Fibroblast of lung (primary cell): ENCODE results near the gene PCAT7. TPM values are rescaled to one million over a fixed set of nuclear protein-coding genes. Genes with fewer than 3 reads are reported as not detected.
"Not testable (repeated sequence)": the region's sequence is repeated elsewhere in the genome, so short reads cannot be mapped to it uniquely, and the experiment has no call there.

Experiments used
- DNase-seq, 2 donors: peaks; one replicate each; pipeline versions ENCODE4 v3.0.0 to v3.0.0-alpha.2; 2010; ENCODE audit warnings: low read depth in 2 of 2
- H2AFZ ChIP-seq: 2 replicates; pipeline ENCODE4 v1.5.1; 2012; ENCODE audit warnings: low read length, control low read depth, inconsistent platforms
- H3K27ac ChIP-seq: 2 replicates; pipeline ENCODE4 v1.5.1; 2011; ENCODE audit warnings: low read length, control low read depth; ENCODE audit not compliant: insufficient read depth
- H3K27me3 ChIP-seq: 2 replicates; pipeline ENCODE4 v1.5.1; 2011; ENCODE audit warnings: mild to moderate bottlenecking, low read length; ENCODE audit not compliant: control insufficient read depth, insufficient read depth
- H3K36me3 ChIP-seq: 2 replicates; pipeline ENCODE4 v1.5.1; 2011; ENCODE audit warnings: low read length; ENCODE audit not compliant: control insufficient read depth, insufficient read depth
- H3K4me1 ChIP-seq: 2 replicates; pipeline ENCODE4 v1.5.1; 2011; ENCODE audit warnings: low read length; ENCODE audit not compliant: control insufficient read depth, insufficient read depth; ENCODE audit errors: extremely low read depth
- H3K4me2 ChIP-seq: 2 replicates; pipeline ENCODE4 v1.5.1; 2011; ENCODE audit warnings: low read length, control low read depth; ENCODE audit not compliant: insufficient read depth; ENCODE audit errors: extremely low read depth
- H3K4me3 ChIP-seq, 4 experiments: fragments of 200-600 bp in 1 of 4; sonication (generic) in 1 of 4; replicated peaks in 1 of 4; 2 replicates each; pipeline ENCODE4 v1.5.1; 2011 to 2016; ENCODE audit warnings: low read length in 4 of 4, low read depth in 3 of 4, mild to moderate bottlenecking in 3 of 4, control low read depth in 2 of 4, inconsistent platforms in 1 of 4, mixed read lengths in 1 of 4; ENCODE audit not compliant: insufficient read depth in 1 of 4; ENCODE audit errors: control extremely low read depth in 1 of 4
- H3K79me2 ChIP-seq: 2 replicates; pipeline ENCODE4 v1.5.1; 2012; ENCODE audit warnings: mild to moderate bottlenecking, low read length, inconsistent platforms; ENCODE audit not compliant: control insufficient read depth, insufficient read depth
- H3K9ac ChIP-seq: 2 replicates; pipeline ENCODE4 v1.5.1; 2011; ENCODE audit warnings: mild to moderate bottlenecking, low read length, control low read depth; ENCODE audit not compliant: insufficient read depth
- H3K9me3 ChIP-seq: 2 replicates; pipeline ENCODE4 v1.5.1; 2012; ENCODE audit warnings: low read depth, low read length; ENCODE audit not compliant: control insufficient read depth, insufficient read depth
- H4K20me1 ChIP-seq: 2 replicates; pipeline ENCODE4 v1.5.1; 2011; ENCODE audit warnings: low read length; ENCODE audit not compliant: control insufficient read depth, insufficient read depth; ENCODE audit errors: extremely low read depth
- CTCF ChIP-seq, 2 donors: IDR thresholded peaks in 1 of 2; conservative IDR thresholded peaks in 1 of 2; 1 replicate in 1 of 2; 2 replicates in 1 of 2; pipeline ENCODE4 v1.5.1; 2011 to 2012; ENCODE audit warnings: low read length in 2 of 2, control low read depth in 1 of 2, inconsistent platforms in 1 of 2, low read depth in 1 of 2, mild to moderate bottlenecking in 1 of 2
- EZH2 ChIP-seq: IDR thresholded peaks from 2 replicates; pipeline ENCODE4 v1.5.1; 2012; ENCODE audit warnings: low read length, control low read depth, mild to moderate bottlenecking; ENCODE audit errors: missing control alignments
- polyA plus RNA-seq, 2 donors: library from polyadenylated mRNA; depleted of rRNA in 1 of 2; stranded (reverse) in 1 of 2; unstranded in 1 of 2; fragments of >200 nt; gene quantifications; 2 replicates each; pipeline ENCODE4 v1.2.1, GENCODE V29; 2011 to 2012; ENCODE audit warnings: missing spikeins in 1 of 2
- total RNA-seq: library from RNA; depleted of rRNA; stranded (reverse); fragments of >200 nt; gene quantifications from 2 replicates; pipeline ENCODE4 v1.2.1, GENCODE V29; 2014

The PCAT7 gene
- total and polyA plus RNA-seq, 2 donors (not counting 1 experiment from before 2014, with no cell fraction given), result under 0.01 to 0.01 TPM

DNA sequence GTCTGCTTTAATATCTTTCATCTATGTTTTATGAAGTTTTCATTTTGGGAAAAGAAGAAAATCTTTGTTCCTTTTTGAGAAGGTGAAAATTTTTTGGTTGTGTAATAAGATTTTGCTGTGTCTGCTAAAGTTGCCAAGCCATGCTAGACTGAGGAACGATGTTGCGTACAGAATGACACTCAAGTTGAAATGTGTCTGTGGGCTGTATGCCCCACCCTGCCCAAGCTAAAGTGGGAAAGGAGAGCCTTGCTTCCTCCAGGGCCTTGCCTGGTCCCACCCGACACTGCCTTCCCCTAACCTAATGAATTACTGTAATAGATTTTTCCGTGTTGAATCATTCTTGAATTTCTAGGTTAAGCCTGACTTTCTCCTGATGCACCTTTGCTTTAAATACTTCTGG, 2.5 kb downstream of the PCAT7 start:
- Histone ChIP-seq H3K4me3 (no peak overlapping the region), H3K27ac (no peak overlapping the region), H3K79me2 (no peaks in the 10 kb centered on the region), H3K4me2 (no peak overlapping the region), H4K20me1 (no peaks in the 10 kb centered on the region), H2AFZ (no peak overlapping the region), H3K9ac (no peak overlapping the region), H3K36me3 (no peaks in the 10 kb centered on the region), H3K4me1 (no peaks in the 10 kb centered on the region), H3K27me3 (no peaks in the 10 kb centered on the region), H3K9me3 (no peaks in the 10 kb centered on the region)
- DNase-seq, result no peak
- no peak for TF ChIP-seq CTCF (conservative IDR thresholded peaks at IDR 0.05 in 1 of 2, IDR thresholded peaks at IDR 0.05 in 1 of 2; ENCODE audit: low read depth in 1 of 2, low read length in 2 of 2)
- no peak for TF ChIP-seq EZH2

DNA sequence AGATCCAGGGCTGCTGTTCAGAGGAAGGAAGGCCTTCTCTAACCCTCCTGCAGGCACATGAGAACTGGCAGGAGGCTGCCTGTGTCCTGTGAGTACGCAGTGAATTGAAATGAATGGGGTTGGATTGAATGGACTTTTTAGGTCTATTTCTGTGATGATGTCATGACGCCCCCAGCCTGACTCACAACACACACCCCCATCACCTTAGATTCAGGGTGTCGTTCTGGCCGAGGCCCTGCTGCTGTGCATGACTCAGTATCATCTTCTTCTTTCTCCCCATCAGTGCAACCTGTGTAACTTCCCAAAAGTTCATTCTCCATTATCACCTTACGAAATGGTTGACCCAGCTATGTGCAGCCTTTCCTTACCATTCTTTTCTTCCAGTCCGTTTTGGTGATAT, 5.4 kb downstream of the PCAT7 start:
- Histone ChIP-seq H3K9ac (no peak overlapping the region), H3K79me2 (no peaks in the 10 kb centered on the region), H3K27ac (no peak overlapping the region), H3K9me3 (no peaks in the 10 kb centered on the region), H2AFZ (no peak overlapping the region), H3K4me3 (no peak overlapping the region), H3K36me3 (no peaks in the 10 kb centered on the region), H4K20me1 (no peaks in the 10 kb centered on the region), H3K27me3 (no peaks in the 10 kb centered on the region), H3K4me1 (no peaks in the 10 kb centered on the region), H3K4me2 (no peak overlapping the region)
- DNase-seq, result peak in 1 of 2 donors; percentile 1
- no peak for TF ChIP-seq EZH2
- TF ChIP-seq CTCF (conservative IDR thresholded peaks at IDR 0.05 in 1 of 2, IDR thresholded peaks at IDR 0.05 in 1 of 2; ENCODE audit: low read depth in 1 of 2, low read length in 2 of 2), result no peak

DNA sequence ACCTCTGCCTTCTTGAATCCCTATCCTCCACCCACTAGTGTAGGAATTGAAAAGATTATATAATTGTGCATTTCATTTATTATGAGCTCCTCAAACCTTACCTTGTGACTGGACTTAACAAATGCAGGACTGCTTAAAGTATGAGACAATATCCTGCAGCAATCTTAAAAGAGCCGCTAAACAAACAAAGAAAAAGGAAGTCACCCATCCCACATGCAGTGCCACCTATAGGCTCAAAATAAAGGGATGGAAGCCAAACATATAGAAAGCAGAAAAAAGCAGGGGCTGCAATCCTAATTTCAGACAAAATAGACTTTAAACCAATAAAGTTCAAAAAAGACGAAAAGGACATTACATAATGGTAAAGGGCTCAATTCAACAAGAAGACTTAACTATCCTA, 8.7 kb downstream of the PCAT7 start:
- no peak for DNase-seq
- no peak overlapping the region for H3K4me2 ChIP-seq
- no peaks in the 10 kb centered on the region for H3K9me3 ChIP-seq
- TF ChIP-seq EZH2 (no peak), CTCF (conservative IDR thresholded peaks at IDR 0.05 in 1 of 2, IDR thresholded peaks at IDR 0.05 in 1 of 2; ENCODE audit: low read depth in 1 of 2, low read length in 2 of 2) (no peak)
- no peaks in the 10 kb centered on the region for H3K79me2 ChIP-seq
- no peaks in the 10 kb centered on the region for H3K36me3 ChIP-seq
- H3K9ac ChIP-seq, result no peak overlapping the region
- H3K4me1 ChIP-seq, result no peaks in the 10 kb centered on the region
- H3K4me3 ChIP-seq, result no peak overlapping the region
- H2AFZ ChIP-seq, result no peak overlapping the region
- no peaks in the 10 kb centered on the region for H4K20me1 ChIP-seq
- no peak overlapping the region for H3K27ac ChIP-seq
- no peaks in the 10 kb centered on the region for H3K27me3 ChIP-seq

- not testable (repeated sequence) for H3K27ac ChIP-seq, H3K9me3 ChIP-seq, H3K9ac ChIP-seq, DNase-seq, H3K27me3 ChIP-seq, H2AFZ ChIP-seq, H4K20me1 ChIP-seq, H3K4me3 ChIP-seq, H3K79me2 ChIP-seq, H3K36me3 ChIP-seq, H3K4me1 ChIP-seq, H3K4me2 ChIP-seq
Observed at GRCh38 chr9:94564279-94564678, 9.4 kb downstream of the PCAT7 start.
